SJCRH30 (cell line): ENCODE data around the gene RBMY1B. TPM values are rescaled to one million over a fixed set of nuclear protein-coding genes. Genes with fewer than 3 reads are reported as not detected.
"Not testable (repeated sequence)": the region's sequence is repeated elsewhere in the genome, so short reads cannot be mapped to it uniquely, and the experiment has no call there.

Source experiments
- DNase-seq, 2 experiments: peaks; one replicate each; pipeline ENCODE4 v3.0.0-alpha.2; 2015 to 2020
- H3K27ac ChIP-seq: fragments of 250-450 bp; sonication (Bioruptor Pico); 2 replicates; pipeline ENCODE4 v1.5.1; 2020; ENCODE audit warnings: mild to moderate bottlenecking, moderate library complexity
- H3K27me3 ChIP-seq: fragments of 250-450 bp; sonication (Bioruptor Pico); 2 replicates; pipeline ENCODE4 v1.5.1; 2020; ENCODE audit warnings: mild to moderate bottlenecking, moderate library complexity
- H3K36me3 ChIP-seq: fragments of 250-450 bp; sonication (Bioruptor Pico); 2 replicates; pipeline ENCODE4 v1.5.1; 2020; ENCODE audit warnings: mild to moderate bottlenecking, moderate library complexity
- H3K4me1 ChIP-seq: fragments of 250-450 bp; sonication (Bioruptor Pico); 2 replicates; pipeline ENCODE4 v1.5.1; 2020; ENCODE audit warnings: mild to moderate bottlenecking, moderate library complexity
- H3K4me3 ChIP-seq: fragments of 250-450 bp; sonication (Bioruptor Pico); 2 replicates; pipeline ENCODE4 v1.5.1; 2020; ENCODE audit warnings: mild to moderate bottlenecking, moderate library complexity
- H3K9me3 ChIP-seq: fragments of 250-450 bp; sonication (Bioruptor Pico); replicated peaks from 2 replicates; pipeline ENCODE4 v1.5.1; 2020; ENCODE audit warnings: mild to moderate bottlenecking, moderate library complexity
- total RNA-seq: library from RNA; depleted of rRNA; stranded (reverse); fragments of >200 nt; shearing (Covaris generic); gene quantifications from 2 replicates; pipeline ENCODE4 v1.2.3, GENCODE V29; 2014; rRNA removed

RBMY1B gene
- not detected in 2 replicates for total RNA-seq

GRCh38 chrY:21511038-21511437 is at the start of gene RBMY1B:
Gene RBMY1B, plus strand, starts transcription at chrY:21511338. Its CDS starts 2,013 bp downstream, at chrY:21513351.
- H3K27ac ChIP-seq, H3K27me3 ChIP-seq, H3K4me1 ChIP-seq, H3K4me3 ChIP-seq, H3K9me3 ChIP-seq, H3K36me3 ChIP-seq, DNase-seq: not testable (repeated sequence)

- not testable (repeated sequence) for H3K27ac ChIP-seq, H3K9me3 ChIP-seq, H3K4me1 ChIP-seq, H3K36me3 ChIP-seq, DNase-seq, H3K27me3 ChIP-seq, H3K4me3 ChIP-seq
These were observed 48.2 kb upstream of the RBMY1B start for GRCh38 chrY:21462915-21463314.

- Histone ChIP-seq H3K27ac (no peak overlapping the region), H3K9me3 (no peaks in the 10 kb centered on the region), H3K36me3 (no peaks in the 10 kb centered on the region), H3K27me3 (no peaks in the 10 kb centered on the region), H3K4me1 (no peaks in the 10 kb centered on the region), H3K4me3 (no peak overlapping the region)
- no peak for DNase-seq
These were observed 28.2 kb upstream of the RBMY1B start for GRCh38 chrY:21482967-21483366.

- H3K4me3 ChIP-seq, H3K4me1 ChIP-seq, H3K9me3 ChIP-seq, H3K27ac ChIP-seq, H3K27me3 ChIP-seq, DNase-seq, H3K36me3 ChIP-seq: not testable (repeated sequence)
These were observed 23.4 kb downstream of the RBMY1B start, which contains the start of gene RBMY1A1 for GRCh38 chrY:21534579-21534978. Gene RBMY1A1, plus strand, starts transcription at chrY:21534879. Its CDS starts 2,013 bp downstream, at chrY:21536892.

GRCh38 chrY:21559316-21559984 is 48.3 kb downstream of the RBMY1B start:
- not testable (repeated sequence) for H3K36me3 ChIP-seq, H3K9me3 ChIP-seq, H3K27me3 ChIP-seq, DNase-seq, H3K4me1 ChIP-seq, H3K27ac ChIP-seq, H3K4me3 ChIP-seq

Other genes starting within 250 kb of the RBMY1B start
- gene RBMY1A1, start 23.5 kb downstream of the RBMY1B start, total RNA-seq, result not detected in 2 replicates